Stimulated activated CD4-positive, alpha-beta T cell treated with anti-CD3 and anti-CD28 coated beads, Interleukin-4, amount 100 ng/mL, for 1 hour (primary cell): ENCODE data around the gene NOXA1.
"Not testable (repeated sequence)": the region's sequence is repeated elsewhere in the genome, so short reads cannot be mapped to it uniquely, and the experiment has no call there.

Source experiments
- DNase-seq: peaks from one replicate; pipeline ENCODE4 v3.0.0-alpha.2; 2020

NOXA1 gene

GRCh38 chr9:137466389-137467085 is 43.3 kb downstream of the NOXA1 start:
- DNase-seq = not testable (repeated sequence)

- DNase-seq = no peak
Observed at GRCh38 chr9:137467161-137467581, 44.0 kb downstream of the NOXA1 start.

GRCh38 chr9:137467896-137468295 is 44.7 kb downstream of the NOXA1 start:
- no peak for DNase-seq

DNA sequence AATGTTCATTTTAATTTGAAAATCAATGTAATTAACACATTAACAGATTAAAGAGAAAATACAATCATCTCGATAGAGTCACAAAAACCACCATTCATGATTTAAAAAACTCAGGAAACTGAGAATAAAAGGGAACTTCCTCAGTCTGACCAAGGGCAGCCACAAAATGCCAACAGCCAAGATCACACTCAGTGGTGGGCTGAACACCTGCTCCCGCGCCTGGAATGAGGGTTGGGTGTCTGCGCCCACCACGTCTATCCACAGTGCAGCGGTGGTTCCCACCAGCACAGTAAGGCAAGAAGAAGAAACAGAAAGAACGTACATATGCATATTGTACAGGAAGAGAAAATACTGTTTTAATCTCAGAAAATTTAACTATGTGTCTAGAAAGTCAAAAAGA is 47.6 kb downstream of the NOXA1 start:
- DNase-seq = no peak

DNA sequence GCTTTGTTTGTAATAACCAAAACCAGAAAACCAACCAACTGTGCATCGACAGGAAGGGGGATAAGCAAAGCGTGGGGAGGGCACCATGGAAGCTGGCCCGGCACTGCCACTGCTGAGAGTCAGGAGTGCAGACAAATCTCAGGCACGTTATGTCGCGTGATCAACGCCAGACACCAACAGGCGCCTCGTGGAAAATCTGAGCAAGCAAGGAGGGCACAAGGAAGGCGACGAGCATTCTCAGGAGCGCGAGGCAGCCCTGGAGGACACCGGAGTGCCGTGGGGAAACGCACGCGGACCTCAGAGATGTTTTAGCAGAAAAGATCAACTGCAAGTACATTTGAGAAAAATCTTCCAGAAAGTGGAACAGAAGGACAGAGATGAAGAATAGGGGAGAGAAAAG is 51.1 kb downstream of the NOXA1 start:
- no peak for DNase-seq

DNA sequence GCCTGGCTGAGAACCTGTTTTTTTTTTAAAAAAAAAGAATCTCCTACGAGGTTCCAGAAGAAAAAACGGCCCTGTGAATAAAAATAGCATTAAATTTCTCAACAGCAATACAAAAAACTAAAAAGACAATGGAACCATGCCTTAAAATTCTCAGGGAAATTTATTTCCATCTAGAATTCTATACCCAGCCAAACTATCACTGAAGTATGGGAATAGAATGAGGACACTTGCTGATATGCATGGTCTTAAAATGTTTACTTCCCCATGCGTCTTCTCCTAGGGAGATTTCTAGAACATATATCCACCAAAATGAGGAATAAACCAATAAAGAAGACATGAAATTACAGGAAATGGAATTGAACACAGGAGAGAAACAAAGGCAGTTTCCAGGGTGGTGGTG is 52.5 kb downstream of the NOXA1 start:
- DNase-seq = no peak

DNA sequence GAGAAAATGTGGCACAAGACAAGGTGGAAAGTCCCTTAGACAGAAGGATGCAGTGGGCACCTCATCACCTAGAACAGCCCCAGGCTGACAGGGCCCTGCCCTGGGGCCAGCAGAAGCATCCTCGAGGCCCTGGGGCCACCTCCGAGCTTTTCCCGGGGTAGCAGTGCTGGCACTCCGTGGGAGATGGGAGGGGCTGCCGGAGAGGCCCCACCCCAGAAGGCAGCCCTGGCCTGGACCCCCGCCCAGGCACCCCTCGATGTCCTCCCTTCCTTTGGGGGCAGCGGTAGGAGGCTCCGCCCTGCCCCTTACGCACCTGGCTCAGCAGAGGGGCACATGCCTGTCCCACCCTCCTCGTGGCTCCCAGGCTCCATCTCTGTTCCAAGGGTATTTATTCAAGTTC is 53.7 kb downstream of the NOXA1 start:
- DNase-seq = no peak

- DNase-seq = no peak
Observed at GRCh38 chr9:137477778-137478612, 54.8 kb downstream of the NOXA1 start.

DNA sequence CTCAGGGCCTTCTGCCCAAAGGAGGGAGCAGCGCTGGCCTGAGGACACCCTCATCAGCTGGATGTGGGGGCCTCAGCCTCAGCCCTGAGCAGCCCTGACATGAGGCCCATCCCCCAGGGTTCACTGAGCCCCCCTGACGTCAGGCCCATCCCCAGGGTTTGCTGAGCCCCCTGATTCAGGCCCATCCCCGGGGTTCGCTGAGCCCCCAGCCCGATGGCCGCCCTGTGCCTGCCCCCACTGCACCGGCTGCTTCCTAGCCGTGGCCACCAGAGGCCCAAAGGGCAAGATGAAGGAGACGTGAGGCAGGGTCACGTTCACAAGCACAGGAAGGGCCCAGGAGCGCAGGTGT is 55.4 kb downstream of the NOXA1 start:
- DNase-seq = no peak

DNA sequence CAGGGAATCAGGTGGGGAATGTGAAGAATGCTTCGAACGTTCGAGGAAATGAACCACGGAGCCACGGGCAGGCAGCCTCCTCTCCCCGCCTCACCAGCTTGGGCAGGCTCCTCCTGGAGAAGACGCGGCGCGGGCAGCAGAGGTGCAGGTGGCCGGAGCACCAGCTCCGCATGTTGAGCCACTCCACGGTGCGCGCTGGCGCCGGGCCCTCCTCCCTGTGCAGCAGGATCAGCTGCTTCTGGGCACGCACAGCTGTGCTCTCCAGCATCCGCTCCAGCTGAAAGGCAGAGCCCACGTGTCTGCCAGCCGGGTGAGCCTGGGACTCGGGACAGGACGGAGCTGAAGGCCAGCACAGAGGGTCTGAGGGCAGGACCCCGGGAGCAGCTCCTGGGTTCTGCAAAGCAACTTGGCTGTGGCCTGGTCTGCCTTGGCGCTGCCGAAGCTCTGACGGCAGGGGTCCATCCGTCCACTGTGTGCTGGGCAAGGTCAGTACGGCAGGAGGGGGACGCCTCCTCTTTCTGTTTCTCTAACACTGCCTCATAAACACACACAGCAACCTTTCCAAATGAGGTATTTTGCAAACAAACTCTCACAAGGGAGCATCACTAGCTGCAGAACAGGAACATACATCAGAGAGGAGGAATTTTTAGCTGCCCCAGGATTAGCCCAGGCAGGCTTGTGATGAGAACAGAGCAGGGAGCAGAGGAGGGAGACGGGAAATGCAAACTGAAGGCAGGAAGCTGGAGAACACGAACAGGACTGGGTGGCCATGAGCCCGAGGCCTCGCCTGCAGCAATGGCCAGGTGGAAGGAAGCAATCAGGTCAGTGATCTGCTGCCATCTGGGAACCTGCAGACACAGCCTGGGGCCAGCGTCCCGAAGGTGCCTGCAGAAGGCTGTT is 56.0 kb downstream of the NOXA1 start:
- no peak for DNase-seq

DNA sequence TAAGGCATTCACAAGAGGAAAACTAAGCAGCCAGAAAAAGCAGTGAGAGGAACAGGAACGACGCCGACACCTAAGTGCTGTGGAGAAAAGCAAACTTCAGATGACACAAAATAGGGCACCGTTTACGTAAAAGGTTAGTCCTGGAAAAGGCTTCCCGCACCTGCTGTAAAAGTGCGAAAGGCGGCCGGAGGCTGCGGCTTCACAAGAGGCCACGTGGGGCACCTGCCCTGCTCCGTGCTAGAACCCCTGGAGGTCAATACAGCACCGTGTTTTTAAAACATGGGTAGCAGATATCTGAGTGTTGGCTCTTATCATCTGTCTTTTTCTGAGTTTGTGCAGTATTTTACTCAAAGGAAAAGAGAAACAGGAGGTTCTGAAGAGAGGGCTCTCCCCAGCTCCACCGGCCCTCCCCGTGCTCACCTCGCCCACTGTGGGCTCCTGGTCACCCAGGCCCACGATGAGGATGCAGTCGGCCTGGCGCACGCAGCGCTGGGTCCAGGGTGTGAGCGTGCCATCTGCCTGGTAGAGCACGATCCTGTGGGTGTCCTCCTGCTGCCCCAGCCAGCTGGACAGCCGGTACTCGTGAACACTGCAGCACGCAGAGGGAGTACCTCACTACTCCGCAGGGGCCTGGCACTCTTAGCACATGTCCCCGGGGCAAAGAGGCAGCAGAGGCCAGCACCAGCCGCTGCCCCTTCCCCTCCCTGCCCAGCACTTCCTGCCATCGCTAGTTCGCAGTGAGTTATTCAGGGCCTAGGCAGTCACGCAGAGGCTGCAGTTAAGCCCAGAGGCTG is 56.9 kb downstream of the NOXA1 start:
- no peak for DNase-seq

DNA sequence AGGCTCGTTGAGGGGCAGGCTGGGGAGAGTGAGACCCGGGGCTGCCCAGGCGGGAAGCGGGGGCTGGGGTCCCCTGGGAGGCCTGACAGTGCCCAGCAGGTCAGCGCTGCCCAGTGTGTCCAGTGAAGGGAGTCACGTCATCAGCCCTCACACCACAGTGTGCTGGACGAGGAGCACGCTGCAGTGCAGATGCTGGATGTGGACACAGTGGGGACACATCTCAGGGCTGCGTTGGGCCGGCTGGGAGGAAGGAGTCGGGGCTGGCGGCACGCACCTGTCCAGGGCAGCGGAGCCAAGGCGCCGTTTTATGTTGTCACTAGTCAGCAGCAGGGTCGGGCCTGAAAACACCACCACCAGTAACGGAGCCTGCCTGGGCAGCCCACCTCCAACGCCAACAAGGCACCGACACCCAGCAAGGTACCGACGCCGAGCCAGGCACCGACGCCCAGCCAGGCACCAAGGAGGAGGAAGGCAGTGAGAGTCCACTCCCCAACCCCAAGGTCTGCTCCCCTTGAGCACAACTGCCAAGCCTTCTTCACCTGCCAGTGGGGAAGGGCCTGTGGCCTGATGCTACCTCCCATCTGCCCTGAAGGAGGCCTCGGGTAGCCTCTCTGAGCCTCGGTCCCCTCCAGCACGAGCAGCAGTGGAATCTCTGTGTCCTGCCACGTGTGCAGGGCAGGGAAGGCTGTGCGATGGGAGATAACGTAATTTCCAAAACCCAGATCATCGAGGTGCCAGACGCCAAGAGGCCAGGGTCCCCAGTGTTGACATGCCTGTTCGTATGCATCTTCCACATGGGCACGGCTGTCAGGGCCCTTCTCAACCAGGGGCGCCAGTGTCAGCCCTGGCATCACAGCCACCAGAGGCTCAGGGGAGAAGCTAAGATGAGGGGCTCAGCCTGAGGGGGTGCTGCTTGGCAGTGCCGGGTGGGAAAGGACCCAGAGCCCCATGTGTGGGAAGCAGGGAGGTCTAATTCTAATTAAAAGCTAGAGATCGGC is 57.8 kb downstream of the NOXA1 start:
- DNase-seq = no peak

GRCh38 chr9:137482094-137482781 is 59.0 kb downstream of the NOXA1 start:
- DNase-seq = no peak
